Smooth muscle cell (in vitro differentiated cells): Measurements from ENCODE around the gene IFNA13. TPM values are rescaled to one million over a fixed set of nuclear protein-coding genes. Genes with fewer than 3 reads are reported as not detected.

Experiments used
- DNase-seq: peaks from one replicate; lab custom pipeline; 2025; ENCODE audit not compliant: unreplicated experiment; lab: John Stamatoyannopoulos, UW
- H2AFZ ChIP-seq: fragments of 200-600 bp; sonication (generic); 2 replicates; pipeline ENCODE4 v1.6.0; 2016; ENCODE audit warnings: antibody characterized with exemption, low read depth, mild to moderate bottlenecking
- H3F3A ChIP-seq: fragments of 200-600 bp; sonication (generic); 2 replicates; pipeline ENCODE4 v1.6.0; 2017; ENCODE audit warnings: antibody characterized with exemption, low read depth
- H3K27ac ChIP-seq: fragments of 200-600 bp; sonication (generic); 2 replicates; pipeline ENCODE4 v1.5.1; 2016; ENCODE audit warnings: low read depth, mild to moderate bottlenecking
- H3K27me3 ChIP-seq: fragments of 200-600 bp; sonication (generic); 2 replicates; pipeline ENCODE4 v1.6.1; 2016; ENCODE audit warnings: low read depth, mild to moderate bottlenecking
- H3K36me3 ChIP-seq: fragments of 200-600 bp; sonication (generic); 2 replicates; pipeline ENCODE4 v1.5.1; 2016; ENCODE audit warnings: low read depth
- H3K4me1 ChIP-seq: fragments of 200-600 bp; sonication (generic); 2 replicates; pipeline ENCODE4 v1.5.1; 2016; ENCODE audit warnings: low read depth
- H3K4me2 ChIP-seq: fragments of 200-600 bp; sonication (generic); 2 replicates; pipeline ENCODE4 v1.6.0; 2016; ENCODE audit warnings: mild to moderate bottlenecking
- H3K4me3 ChIP-seq: fragments of 200-600 bp; sonication (generic); 2 replicates; pipeline ENCODE4 v1.5.1; 2016; ENCODE audit warnings: mild to moderate bottlenecking
- H3K79me2 ChIP-seq: fragments of 200-600 bp; sonication (generic); 2 replicates; pipeline ENCODE4 v1.6.0; 2016; ENCODE audit warnings: low read depth, mild to moderate bottlenecking
- H3K9ac ChIP-seq: fragments of 200-600 bp; sonication (generic); 2 replicates; pipeline ENCODE4 v1.6.0; 2016; ENCODE audit warnings: low read depth
- H3K9me3 ChIP-seq: fragments of 200-600 bp; sonication (generic); replicated peaks from 2 replicates; pipeline ENCODE4 v1.5.1; 2016; ENCODE audit warnings: low read depth
- H4K20me1 ChIP-seq: fragments of 200-600 bp; sonication (generic); 2 replicates; pipeline ENCODE4 v1.6.0; 2016; ENCODE audit warnings: low read depth
- WGBS: methylation state at CpG from one replicate; pipeline ENCODE4 v1.1.7; 2016; ENCODE audit warnings: low lambda C conversion rate; 5-methylcytosine and 5-hydroxymethylcytosine counted together
- polyA plus RNA-seq: library from polyadenylated mRNA; unstranded; fragments of >200 nt; fragmentation: Nextera tagmentation; extraction: Ambion mirVana; gene quantifications from 2 replicates; pipeline ENCODE4 v1.2.1, GENCODE V29; 2016
- total RNA-seq: library from RNA; depleted of rRNA; stranded (reverse); fragments of >200 nt; gene quantifications from 2 replicates; pipeline ENCODE4 v1.2.3, GENCODE V29; 2014
- TF ChIP-seq, protein P1 (sequence below): fragments of 200-600 bp; sonication (generic); IDR thresholded peaks from 2 replicates; pipeline ENCODE4 v1.5.1; 2017; ENCODE audit warnings: borderline replicate concordance, mild to moderate bottlenecking, antibody characterized with exemption; ENCODE audit not compliant: insufficient read depth, poor library complexity, severe bottlenecking

IFNA13 gene
- total and polyA plus RNA-seq, 2 experiments from 2014 or later: not detected

DNA sequence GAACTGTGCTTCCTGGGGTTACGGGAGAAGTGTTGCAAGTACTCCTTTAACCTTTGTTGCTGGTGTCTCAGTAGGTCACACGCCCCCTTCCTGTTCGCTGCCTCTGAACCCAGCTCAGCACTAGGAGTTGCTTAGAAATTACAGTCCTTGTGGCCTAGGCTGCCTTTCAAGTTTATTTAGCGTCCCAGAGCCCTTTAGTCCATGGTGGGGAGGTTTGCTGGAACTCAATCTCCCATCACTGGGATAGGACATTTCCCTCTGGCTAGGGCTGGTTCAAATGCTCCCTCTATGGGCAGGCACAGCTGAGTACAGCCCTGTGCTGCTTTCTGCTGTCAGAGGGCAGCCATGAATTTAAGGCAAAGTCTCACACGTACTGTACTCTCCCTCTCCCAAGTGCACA, 45.8 kb upstream of the IFNA13 start:
- H3K27me3 ChIP-seq: no peaks in the 10 kb centered on the region
- H3K36me3 ChIP-seq: no peaks in the 10 kb centered on the region
- no peaks in the 10 kb centered on the region for H3K79me2 ChIP-seq
- TF ChIP-seq, protein P1, sequence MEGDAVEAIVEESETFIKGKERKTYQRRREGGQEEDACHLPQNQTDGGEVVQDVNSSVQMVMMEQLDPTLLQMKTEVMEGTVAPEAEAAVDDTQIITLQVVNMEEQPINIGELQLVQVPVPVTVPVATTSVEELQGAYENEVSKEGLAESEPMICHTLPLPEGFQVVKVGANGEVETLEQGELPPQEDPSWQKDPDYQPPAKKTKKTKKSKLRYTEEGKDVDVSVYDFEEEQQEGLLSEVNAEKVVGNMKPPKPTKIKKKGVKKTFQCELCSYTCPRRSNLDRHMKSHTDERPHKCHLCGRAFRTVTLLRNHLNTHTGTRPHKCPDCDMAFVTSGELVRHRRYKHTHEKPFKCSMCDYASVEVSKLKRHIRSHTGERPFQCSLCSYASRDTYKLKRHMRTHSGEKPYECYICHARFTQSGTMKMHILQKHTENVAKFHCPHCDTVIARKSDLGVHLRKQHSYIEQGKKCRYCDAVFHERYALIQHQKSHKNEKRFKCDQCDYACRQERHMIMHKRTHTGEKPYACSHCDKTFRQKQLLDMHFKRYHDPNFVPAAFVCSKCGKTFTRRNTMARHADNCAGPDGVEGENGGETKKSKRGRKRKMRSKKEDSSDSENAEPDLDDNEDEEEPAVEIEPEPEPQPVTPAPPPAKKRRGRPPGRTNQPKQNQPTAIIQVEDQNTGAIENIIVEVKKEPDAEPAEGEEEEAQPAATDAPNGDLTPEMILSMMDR: no peak
- no peak overlapping the region for H3K9ac ChIP-seq
- H2AFZ ChIP-seq: no peak overlapping the region
- H3K9me3 ChIP-seq: no peaks in the 10 kb centered on the region
- no peaks in the 10 kb centered on the region for H3F3A ChIP-seq
- H3K4me1 ChIP-seq: no peaks in the 10 kb centered on the region
- no peak for DNase-seq
- H3K27ac ChIP-seq: no peak overlapping the region
- WGBS: 59% methylated on average over 5 of the region's 5 CpGs
- no peak overlapping the region for H3K4me3 ChIP-seq
- H4K20me1 ChIP-seq: no peaks in the 10 kb centered on the region
- no peak overlapping the region for H3K4me2 ChIP-seq

DNA sequence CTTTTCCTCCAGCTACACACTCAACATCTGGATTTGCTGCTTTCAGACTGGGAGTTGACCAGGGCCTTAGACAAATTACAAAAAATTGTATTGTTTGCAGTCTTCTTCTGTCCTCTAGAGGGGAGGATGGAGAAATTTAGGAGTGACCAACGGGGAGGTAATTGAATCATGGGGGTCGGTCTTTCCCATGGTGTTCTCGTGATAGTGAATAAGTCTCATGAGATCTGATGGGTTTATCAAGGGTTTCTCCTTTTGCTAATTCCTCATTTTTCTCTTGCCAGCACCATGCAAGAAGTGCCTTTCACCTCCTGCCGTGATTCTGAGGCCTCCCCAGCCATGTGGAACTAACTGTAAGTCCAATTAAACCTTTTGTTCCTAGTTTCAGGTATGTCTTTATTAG, 45.3 kb upstream of the IFNA13 start:
- TF ChIP-seq, protein P1: no peak
- no peak overlapping the region for H3K4me3 ChIP-seq
- WGBS: 88% methylated on average over 4 of the region's 4 CpGs
- H2AFZ ChIP-seq: no peak overlapping the region
- no peak overlapping the region for H3K9ac ChIP-seq
- no peak overlapping the region for H3K4me2 ChIP-seq
- H3K36me3 ChIP-seq: no peaks in the 10 kb centered on the region
- no peaks in the 10 kb centered on the region for H3K9me3 ChIP-seq
- no peak overlapping the region for H3K27ac ChIP-seq
- no peak for DNase-seq
- H3F3A ChIP-seq: no peaks in the 10 kb centered on the region
- H3K4me1 ChIP-seq: no peaks in the 10 kb centered on the region
- no peaks in the 10 kb centered on the region for H3K79me2 ChIP-seq
- H4K20me1 ChIP-seq: no peaks in the 10 kb centered on the region
- no peaks in the 10 kb centered on the region for H3K27me3 ChIP-seq

- DNase-seq: no peak
- Histone ChIP-seq H3K9ac (no peak overlapping the region), H4K20me1 (no peaks in the 10 kb centered on the region), H3K4me3 (no peak overlapping the region), H2AFZ (no peak overlapping the region), H3F3A (no peaks in the 10 kb centered on the region), H3K4me2 (no peak overlapping the region), H3K27ac (no peak overlapping the region), H3K4me1 (no peaks in the 10 kb centered on the region), H3K79me2 (no peaks in the 10 kb centered on the region), H3K9me3 (no peaks in the 10 kb centered on the region), H3K27me3 (no peaks in the 10 kb centered on the region), H3K36me3 (no peaks in the 10 kb centered on the region)
- TF ChIP-seq, protein P1: no peak
Observed at GRCh38 chr9:21412107-21412506, 44.2 kb upstream of the IFNA13 start.

DNA sequence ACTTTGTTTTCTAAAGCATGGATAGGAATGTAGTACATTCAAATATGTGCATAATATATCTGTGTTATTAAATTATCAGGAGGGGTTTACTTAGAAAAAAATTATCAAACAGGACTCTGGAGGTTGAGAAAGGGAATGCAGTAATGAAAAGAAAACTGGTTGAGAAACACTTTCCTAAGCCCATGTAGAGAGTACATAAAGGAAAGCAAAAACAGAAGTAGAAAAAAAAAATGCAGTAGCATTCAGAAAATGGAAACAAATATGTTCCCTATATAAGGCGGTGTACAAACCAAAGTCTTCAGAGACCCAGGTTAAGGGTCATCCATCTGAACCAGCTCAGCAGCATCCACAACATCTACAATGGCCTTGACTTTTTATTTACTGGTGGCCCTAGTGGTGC, 41.0 kb upstream of the IFNA13 start, which contains the start of gene IFNA8:
Gene IFNA8 (plus strand): TSS at position 301 of the 400 bp plus-strand sequence. CDS start 60 bp downstream, at position 361.
- Histone ChIP-seq H3K79me2 (no peaks in the 10 kb centered on the region), H3K27ac (no peak within 1 kb of the TSS), H2AFZ (no peak within 1 kb of the TSS), H3K4me3 (no peak within 1 kb of the TSS), H4K20me1 (no peaks in the 10 kb centered on the region), H3K36me3 (no peaks in the 10 kb centered on the region), H3K9ac (no peak within 1 kb of the TSS), H3F3A (no peaks in the 10 kb centered on the region), H3K9me3 (no peaks in the 10 kb centered on the region), H3K27me3 (peaks cover 6% of the 10 kb centered on the region), H3K4me1 (no peaks in the 10 kb centered on the region), H3K4me2 (no peak within 1 kb of the TSS)
- WGBS: 50% methylated on average over 1 of the region's 1 CpG
- TF ChIP-seq, protein P1: no peak
- DNase-seq: no peak
